B cell (primary cell): ENCODE measurements around the gene DUSP16.

Experiments
- EZH2 ChIP-seq: IDR thresholded peaks from 2 replicates; pipeline ENCODE4 v1.6.1; 2012; ENCODE audit warnings: borderline replicate concordance, low read depth, mild to moderate bottlenecking, moderate library complexity, low read length; ENCODE audit not compliant: insufficient read depth, poor library complexity, severe bottlenecking
- TF ChIP-seq, protein P1 (sequence below): fragments of 200-600 bp; IDR thresholded peaks from one replicate; pipeline ENCODE4 v1.8.0; 2022; ENCODE audit warnings: antibody characterized with exemption, mild to moderate bottlenecking

DNA sequence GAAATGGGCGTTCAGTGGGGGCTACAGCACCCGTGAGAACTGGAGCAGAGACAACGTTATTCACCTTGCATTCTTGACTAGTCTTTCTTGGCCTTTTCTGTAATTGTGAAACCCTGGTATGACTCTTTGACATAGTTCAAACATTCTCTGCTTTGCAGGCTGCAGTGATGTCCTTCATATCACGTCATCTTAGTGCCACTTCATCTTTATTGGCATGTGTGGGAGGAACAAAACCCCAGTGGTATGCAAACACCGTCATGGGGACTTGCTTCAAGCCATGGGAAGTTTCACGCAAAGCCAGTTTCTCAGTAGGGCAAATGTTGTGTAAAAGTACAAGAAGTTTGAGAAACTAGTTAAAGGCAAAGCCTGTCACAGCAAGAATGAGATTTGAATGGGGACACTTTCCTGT is 20.2 kb upstream of the DUSP16 start:
- TF ChIP-seq, protein P1, sequence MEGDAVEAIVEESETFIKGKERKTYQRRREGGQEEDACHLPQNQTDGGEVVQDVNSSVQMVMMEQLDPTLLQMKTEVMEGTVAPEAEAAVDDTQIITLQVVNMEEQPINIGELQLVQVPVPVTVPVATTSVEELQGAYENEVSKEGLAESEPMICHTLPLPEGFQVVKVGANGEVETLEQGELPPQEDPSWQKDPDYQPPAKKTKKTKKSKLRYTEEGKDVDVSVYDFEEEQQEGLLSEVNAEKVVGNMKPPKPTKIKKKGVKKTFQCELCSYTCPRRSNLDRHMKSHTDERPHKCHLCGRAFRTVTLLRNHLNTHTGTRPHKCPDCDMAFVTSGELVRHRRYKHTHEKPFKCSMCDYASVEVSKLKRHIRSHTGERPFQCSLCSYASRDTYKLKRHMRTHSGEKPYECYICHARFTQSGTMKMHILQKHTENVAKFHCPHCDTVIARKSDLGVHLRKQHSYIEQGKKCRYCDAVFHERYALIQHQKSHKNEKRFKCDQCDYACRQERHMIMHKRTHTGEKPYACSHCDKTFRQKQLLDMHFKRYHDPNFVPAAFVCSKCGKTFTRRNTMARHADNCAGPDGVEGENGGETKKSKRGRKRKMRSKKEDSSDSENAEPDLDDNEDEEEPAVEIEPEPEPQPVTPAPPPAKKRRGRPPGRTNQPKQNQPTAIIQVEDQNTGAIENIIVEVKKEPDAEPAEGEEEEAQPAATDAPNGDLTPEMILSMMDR = no peak
- TF ChIP-seq EZH2 = no peak
